ENCODE results near the gene HPRT1.

DNA sequence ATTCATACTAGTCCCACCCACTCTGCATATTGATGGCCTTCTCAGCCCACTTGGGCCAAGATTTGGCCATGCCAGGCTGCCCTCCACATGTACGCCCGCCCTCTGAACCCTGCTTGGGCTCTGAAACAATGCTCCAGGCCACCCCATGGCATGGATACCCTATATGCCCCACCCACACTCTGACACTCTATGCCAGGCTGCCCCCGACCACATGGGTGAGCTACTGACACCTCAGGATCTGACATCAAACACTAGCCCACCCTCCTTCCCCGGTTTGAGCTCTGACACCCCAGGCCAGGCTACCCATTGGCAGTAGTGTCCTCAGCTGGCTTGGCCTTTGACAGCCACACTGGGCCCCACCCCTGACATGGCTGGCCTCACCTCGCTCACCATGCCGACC, 69.5 kb downstream of the HPRT1 start:
- TF ChIP-seq, protein P1, sequence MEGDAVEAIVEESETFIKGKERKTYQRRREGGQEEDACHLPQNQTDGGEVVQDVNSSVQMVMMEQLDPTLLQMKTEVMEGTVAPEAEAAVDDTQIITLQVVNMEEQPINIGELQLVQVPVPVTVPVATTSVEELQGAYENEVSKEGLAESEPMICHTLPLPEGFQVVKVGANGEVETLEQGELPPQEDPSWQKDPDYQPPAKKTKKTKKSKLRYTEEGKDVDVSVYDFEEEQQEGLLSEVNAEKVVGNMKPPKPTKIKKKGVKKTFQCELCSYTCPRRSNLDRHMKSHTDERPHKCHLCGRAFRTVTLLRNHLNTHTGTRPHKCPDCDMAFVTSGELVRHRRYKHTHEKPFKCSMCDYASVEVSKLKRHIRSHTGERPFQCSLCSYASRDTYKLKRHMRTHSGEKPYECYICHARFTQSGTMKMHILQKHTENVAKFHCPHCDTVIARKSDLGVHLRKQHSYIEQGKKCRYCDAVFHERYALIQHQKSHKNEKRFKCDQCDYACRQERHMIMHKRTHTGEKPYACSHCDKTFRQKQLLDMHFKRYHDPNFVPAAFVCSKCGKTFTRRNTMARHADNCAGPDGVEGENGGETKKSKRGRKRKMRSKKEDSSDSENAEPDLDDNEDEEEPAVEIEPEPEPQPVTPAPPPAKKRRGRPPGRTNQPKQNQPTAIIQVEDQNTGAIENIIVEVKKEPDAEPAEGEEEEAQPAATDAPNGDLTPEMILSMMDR (optimal IDR thresholded peaks at IDR 0.05 in 1 of 3, IDR thresholded peaks at IDR 0.05 in 1 of 3, conservative IDR thresholded peaks at IDR 0.05 in 1 of 3; ENCODE audit: extremely low read depth in 1 of 3, insufficient read depth in 2 of 3, low read length in 3 of 3) = no peak
- TF ChIP-seq EZH2 (IDR thresholded peaks at IDR 0.05; ENCODE audit: low read length) = no peak
